Stimulated activated CD4-positive, alpha-beta T cell treated with anti-CD3 and anti-CD28 coated beads, Interleukin-4, amount 100 ng/mL, for 48 hours (primary cell): ENCODE data around the gene GRIK3.

Experiments
- DNase-seq, 2 donors: peaks; one replicate each; pipeline ENCODE4 v3.0.0-alpha.2; 2020; ENCODE audit warnings: low read depth in 2 of 2

The GRIK3 gene

DNA sequence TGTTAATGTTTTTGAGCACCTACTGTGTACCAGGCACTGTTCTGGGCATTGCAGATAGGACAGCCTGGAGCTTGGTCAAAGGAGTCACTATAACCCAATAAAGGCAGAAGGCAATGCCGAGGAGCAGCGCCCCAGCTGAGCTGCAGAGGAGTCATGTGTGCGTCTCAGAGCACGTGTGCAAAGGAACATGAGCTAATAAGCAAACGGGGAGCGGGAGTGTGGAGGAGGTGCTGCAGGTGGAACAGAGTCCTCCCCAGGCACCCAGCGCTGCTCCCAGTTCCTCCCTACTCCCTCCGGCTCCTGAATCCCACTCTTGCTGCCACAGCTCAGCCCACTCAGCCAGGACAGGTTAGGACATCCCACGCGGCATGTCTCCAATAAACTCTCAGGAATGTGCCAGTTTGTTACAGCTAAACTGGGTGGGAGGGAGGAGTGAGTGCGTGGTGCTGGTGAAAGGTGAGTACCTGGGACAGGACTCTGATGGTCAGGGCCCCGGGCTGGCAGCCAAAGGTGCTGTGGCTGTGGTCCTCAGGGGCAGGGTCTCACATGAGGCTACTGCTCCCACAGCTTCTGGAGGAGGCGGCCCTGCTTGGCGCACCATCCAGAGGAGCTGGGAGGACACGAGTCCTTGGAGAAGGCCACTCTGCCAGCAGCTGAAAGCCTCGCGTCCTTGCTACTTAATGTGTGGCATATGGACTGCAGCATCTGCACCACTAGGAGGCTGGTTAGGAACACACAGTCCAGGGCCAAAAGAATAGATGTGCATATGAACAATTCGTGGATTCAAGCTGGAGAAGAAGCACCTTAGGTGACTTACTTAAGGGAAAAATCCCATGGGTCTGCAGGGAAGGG lies 52.3 kb downstream of the GRIK3 start:
- no peak for DNase-seq

DNA sequence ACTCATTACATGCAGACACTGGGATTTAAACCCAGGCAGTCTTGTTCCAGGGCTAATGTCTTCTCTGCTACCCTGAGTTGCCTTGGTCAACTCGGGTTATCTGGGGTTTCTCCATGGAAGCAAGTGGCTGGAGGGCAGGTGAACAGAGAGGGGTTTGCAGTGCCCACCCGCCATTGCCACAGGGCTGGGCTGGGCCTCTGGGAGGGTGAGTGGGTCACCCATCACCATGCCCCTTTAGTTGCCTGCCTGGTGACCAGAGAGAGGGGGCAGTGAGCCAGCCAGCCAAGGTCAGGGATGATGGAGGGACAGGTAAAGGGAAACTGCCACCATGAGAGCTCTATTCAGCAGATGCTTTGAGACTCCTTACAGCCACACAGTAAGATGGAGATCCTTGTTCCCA lies 53.2 kb downstream of the GRIK3 start:
- DNase-seq = no peak

DNA sequence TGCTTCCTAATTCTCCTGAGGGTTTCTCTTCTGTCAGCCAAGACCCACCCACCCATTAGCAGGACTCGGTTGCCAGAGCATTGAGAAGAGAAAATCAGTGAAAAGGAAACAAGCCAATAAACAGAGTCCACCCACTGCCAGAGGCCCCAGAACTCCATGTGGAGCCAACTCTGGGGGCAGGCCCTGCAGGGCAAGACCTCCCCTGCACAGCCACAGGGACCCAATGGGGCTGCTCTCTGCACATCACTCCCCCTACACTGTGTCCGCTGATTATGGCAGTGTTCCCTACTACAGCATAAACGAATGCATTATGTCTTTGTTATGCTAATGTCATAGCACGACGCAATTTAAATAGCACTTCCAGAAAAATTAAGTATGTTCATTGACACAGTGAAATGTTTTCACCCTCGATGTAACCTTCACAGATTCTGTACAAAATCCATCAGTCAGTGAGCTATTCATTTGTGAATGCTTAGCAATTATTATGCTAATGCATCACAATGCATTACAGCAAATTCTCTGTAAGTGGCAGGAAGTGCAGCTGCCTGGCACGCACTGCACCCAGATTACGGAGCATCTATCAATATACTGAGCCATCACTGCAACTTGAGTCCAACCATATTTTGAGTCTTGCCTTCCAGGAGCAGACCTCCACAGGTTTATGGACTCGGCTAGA lies 56.4 kb downstream of the GRIK3 start:
- DNase-seq = no peak

DNA sequence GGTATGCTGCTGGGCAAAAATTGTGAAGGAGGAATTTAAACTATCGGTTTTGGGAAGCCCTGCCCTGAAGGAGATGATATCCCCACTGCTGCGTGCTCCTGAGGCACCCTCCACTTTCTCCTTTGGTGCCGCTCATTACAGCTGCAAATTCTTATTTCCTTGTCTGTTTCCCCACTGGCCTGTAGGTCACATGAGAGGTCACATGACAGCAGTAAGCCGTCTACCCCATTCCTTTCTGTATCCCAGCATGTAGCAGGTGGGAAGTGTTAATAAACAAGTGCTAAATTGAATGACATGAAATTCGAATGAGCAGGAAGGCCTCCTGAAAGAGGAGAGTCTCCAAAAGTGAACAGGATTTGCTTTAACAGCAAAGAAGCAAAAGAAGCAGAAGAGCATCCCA lies 58.7 kb downstream of the GRIK3 start:
- DNase-seq = no peak

DNA sequence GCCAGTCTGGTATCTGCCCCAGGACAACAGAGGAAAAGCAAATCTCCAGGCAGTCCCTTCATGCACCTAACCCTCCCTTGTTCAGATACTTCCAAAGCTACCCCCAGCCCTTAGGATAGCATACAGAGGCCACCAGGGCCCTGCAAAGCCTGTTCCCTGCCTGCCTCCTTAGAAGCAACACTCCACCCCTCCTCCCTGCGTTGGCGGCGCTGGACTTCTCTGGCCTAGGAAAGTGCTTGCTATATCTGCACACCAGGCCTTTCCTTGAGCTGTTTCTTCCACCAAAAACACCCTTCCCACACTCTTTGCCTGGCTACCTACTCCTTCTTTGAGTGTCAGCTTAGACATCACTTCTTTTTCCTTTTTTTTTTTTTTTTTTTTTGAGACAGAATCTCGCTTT lies 61.3 kb downstream of the GRIK3 start:
- no peak for DNase-seq

DNA sequence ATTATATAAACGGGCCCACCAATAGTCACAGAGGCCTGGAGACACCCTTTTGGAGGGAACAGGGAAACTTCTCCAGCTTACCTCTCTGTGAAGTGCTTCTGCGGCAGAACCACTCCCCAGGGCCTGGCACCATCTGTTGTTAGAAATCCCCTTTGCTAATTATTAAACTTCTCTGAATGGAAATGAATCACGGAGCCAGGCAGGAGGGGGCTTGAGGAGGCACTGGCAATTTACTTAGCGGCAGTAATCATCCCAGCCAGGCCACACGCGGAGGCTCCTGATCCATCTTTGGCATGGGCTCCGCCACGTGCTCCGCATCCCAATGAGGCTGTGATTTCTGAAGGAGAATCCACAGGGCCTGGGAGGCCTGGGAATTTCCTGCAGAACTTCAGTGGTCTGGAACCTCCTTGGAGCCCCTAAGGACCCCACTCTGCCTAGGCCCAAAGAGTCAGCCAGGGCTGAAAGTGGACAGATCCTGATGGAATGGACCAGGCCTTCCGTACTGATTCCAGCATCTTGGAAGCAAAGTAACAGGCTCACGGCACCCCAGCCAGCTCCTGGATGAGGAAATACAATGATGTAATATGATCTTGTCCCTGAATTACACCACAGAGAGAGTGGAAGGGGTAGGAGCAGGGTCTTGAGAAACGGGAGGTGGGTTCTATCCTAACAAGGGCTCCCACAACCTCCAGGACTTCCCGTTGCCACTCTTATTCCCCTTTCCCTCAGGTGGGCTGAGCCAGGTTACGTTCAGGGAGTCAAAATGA lies 62.3 kb downstream of the GRIK3 start:
- DNase-seq = no peak

DNA sequence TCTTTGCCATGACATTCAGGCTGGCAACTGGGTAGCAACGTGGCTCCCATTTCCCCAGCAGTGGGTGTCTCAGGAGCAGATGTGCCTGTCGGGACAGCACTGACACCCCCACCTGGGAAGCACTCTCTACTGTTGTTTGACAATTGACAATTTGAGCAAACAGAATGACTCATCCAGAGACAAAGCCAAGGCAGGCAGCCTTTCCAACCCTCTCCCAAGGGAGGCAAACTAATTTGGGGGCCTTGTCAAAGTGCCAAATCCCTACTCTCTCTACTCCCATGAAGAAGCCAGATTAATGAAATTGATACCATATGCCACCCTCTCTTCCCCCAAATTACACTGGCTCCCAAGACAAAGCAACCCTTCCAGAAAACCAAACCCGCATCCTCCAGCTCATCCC lies 65.6 kb downstream of the GRIK3 start:
- DNase-seq = no peak

DNA sequence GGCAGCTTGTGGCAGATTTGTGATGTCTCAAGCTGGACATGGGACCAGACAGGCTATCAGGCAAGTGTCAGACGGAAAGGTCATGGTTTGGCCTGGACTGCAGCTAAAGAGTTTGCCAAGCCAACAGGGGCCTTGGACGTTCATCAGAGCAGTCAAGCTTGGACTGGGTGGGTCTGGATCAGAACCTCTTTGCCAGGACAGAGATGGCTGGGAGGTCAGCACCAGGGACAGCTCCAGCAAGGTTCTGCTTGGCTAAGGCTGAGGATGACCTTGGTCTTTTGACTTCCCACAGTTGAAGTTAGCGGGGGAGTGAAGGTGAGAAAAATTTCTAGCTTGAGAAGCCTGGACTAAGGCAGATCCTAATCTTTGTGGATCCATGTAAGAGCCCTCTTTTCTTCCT lies 68.1 kb downstream of the GRIK3 start:
- no peak for DNase-seq

DNA sequence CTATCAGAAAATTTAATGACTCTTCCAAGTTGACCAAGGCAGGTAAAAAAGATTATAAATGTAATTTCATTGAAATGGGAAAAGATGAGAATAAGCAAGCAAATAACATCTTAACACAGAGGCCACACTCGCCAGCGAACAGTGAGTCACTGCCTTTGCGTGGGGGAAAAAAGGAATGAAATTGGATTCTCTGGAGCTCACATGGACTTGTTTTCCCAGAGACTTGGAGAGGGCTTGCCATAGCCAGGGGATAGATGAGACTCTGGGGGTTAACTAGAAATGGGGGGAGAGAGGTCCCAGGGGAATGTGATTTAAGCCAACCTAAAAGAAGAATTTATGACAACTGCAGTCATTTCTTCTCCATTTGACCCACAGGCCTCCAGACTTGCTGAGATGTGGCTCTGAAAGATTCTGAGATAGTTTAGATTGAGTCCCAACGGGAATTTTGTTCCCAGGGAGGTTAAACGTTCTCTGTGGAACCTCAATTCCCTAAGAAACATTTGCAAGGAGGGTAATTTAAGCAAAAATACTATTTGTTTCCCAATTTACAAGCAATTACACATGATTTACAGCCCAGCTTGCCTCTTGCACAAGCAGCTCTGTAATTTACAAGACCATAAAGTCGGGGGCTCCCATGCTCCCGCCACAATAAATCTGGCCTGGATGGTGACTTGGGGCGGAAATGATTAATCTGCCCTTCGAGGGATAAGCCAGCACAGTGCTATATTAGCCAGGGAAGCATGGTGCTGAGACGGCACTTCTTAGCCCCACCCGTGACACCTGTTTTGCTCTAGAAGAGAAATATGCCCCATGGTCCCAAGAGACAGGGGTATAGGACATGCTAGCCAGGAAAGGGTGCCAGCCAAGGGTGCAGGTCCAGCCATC lies 68.8 kb downstream of the GRIK3 start:
- no peak for DNase-seq

DNA sequence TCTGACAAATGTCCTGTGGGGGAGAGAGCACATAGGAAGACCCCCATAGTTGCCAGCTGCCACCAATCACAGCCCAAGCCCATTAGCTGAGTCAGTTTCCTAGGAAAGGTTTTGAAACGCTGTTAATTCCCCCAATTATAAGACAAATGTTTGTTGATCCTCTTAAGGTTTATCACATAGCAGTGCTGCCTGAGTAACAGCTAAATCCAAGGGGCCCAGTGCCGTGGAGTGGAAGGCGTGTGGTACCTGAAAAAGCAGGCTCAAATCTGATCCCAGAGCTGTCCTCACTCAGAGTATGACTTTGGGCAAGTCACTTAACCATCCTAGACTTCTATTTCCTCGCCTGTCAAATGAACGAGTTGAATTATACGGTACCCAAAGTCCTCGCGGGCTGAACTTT lies 69.5 kb downstream of the GRIK3 start:
- DNase-seq = no peak

DNA sequence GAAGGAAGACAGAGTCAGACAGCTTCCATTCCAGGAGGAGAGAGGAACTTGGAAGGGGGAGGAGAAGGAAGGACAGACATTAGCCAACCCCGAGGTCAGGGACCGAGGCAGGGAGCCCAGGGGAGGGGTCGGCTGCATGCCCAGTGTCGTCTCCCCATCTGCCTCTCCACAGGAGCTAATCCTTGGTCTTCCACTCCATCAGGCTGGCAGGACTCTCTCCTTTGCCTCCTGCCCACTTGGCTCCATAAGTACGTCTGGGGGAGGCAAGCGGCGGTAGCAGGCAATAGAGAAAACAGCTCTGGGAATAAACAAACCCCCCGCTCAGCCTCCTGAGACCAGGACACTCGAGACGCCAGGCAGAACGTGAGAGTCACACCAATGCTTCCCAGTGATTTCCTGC lies 71.3 kb downstream of the GRIK3 start:
- DNase-seq = no peak

DNA sequence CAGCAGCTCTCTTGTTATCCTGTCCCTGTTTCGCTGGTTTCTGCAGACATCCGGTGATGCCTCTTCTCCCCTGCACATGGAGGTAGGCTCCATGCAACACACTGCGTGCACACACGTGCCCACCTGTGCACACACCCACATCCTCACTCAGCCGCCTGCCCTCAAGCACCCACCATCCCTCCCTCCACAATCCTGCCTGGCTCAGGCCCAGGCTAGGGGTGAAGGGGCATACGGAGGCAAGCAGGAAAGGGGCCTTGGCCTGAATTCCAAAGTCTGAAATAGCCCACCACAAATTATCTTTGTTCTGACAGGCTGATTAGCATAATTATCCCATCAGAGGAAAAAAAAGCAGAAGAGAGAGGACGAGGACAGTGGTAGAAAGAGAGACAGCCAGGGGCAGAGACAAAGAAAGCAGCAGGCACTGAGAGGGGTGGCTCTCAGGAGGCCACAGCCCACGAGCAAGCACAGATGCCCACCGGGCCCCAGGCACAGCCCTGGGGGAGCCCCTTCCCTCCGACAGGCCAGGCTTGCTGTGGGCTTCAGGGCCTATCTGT lies 73.2 kb downstream of the GRIK3 start:
- no peak for DNase-seq

DNA sequence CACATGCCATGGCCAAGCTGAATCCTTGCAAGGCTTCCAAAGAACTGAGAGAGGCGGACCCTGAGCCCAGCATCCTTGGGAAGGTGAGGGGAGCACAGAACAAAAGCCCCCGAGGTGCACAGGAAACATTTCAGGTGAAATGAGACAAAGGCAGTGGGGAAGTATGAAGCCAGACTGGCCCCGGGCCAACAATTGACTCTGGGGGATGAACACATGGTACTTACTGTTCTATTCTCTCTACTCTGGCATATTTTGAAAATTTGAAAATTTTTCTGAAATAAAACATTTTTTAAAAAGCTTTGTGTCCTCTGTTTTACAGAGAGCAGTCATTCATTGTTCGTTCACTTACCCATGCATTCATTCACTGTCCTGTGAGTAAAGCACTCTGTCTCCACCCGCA lies 77.7 kb downstream of the GRIK3 start:
- DNase-seq = no peak

DNA sequence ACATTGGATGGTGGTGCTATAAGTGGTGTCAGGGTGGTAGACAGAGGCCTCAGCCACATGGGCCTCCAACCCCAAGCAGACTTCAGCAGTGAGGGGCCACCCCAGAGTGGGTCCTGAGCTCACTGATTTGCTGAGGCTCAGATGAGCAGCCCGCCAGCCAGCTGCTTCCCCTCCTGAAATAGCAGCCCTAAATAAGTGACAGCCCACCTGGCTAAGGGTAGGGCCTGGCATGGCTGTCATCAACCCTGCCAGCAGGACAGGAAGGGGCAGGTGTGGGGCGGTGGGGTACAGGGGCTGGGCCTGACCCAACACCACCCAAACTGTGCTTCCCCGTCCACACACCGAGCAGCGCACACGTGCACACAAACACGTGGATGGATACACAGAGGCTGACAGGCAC lies 79.3 kb downstream of the GRIK3 start:
- no peak for DNase-seq

DNA sequence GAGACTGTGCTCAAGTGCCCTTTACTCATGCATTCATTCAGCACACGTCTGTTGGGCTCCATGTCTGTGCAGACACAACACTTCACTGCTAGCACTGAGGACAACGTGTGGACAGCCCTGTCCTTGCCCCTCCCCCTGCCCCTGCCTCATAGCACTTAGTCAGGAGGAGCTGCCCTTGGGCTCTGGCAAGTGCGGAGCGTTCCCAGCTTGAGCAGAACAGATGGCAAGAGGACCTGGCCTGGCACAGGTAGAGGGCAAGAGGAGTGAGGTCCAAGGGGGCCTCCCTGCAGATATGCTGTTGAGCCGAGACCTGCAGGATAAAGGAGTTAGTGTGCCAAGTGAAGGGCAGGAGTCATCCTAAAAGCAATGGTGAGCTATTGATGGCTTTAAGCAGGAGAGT lies 81.3 kb downstream of the GRIK3 start:
- DNase-seq = no peak

DNA sequence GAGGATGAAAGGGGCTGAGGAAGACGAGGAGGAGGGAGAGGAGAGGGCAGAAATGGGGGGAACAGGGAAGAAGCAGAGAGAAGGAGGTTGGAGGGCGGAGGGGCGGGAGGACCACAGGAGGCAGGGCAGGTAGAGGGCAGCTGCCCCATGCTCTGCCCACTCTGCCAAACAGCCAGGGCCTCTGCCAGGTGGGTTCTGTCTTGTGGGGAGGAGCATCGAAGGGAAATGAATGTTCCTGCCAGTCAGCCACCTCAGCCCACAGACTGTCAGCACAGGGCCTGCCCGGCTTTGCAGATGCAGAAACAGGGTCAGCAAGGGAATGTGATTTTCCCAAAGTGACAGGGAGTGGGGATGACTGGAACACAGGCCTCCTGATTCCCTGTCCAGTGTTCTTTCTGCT lies 82.6 kb downstream of the GRIK3 start:
- no peak for DNase-seq

DNA sequence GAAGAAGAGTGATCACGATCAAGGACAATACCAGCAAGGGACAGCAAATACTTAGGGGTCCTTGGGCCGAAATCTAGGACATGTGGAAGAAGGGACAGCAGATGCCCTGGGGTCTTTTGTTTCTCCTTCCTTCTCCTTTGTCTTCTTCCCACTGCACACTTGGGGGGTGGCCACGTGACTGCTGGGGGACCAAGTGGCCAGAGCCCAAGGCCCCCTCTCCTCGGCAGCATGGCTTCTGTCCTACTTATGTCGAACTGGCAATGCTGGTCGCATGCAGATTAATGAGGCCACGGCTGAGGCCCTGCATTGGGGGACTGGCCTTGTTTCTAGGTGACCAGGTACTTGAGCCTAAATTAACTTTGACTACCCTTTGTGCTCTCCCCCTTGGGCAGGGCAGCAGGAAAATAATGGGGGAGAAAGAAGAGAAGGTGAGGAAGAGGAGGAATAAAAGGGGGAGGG lies 83.0 kb downstream of the GRIK3 start:
- DNase-seq = no peak

DNA sequence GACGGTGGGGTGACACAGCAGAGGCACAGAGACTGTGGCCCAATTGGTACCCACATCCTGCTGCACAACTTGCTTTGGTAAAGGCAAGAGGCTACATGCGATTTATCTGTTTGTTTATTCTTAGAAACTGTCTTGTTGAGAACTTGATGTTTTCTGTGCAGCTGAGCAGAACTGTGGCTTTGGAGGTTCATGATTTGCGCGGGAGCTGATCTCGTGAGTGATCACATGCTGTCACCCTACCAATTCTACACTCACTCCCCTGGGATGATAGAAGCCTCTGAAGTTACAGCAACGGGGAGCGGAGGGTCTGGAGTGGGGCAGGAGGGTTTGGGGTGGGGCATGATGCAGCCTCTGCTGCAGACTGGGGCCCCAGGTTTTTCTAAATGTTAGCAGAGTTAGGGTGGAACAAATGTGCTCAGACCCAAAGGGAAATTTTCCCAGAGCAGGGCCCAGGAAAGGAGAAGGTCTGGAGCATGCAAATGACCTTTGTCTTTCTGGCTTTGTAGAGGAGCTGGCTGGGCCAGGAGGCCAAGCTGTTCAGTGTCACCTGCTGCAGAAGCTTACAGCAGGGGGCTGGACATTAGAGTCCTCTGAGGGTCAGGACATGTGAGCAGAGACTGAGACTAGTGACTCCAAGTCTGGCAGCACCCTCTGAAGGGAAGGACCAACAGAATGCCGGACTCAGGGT lies 83.6 kb downstream of the GRIK3 start:
- no peak for DNase-seq

DNA sequence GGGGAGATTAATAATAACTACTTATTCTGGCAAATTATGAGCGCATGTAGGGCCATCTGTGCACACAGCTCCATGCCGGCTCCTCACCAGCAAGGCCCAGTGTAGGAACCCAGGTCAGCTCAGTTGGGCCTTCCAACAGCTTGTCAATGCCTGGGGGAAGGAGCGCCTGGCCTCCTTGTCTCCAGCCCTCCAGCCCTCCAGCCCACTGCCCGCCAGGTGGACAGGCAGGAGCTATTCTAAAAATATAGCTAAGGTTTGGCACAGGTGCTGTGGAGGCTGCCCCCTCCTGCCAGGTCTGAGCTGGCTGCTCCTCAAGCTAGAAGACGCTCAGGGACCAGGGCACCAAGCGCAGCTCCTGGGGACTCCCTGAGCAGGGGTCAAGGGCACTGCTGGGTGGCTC lies 85.7 kb downstream of the GRIK3 start:
- DNase-seq = no peak

DNA sequence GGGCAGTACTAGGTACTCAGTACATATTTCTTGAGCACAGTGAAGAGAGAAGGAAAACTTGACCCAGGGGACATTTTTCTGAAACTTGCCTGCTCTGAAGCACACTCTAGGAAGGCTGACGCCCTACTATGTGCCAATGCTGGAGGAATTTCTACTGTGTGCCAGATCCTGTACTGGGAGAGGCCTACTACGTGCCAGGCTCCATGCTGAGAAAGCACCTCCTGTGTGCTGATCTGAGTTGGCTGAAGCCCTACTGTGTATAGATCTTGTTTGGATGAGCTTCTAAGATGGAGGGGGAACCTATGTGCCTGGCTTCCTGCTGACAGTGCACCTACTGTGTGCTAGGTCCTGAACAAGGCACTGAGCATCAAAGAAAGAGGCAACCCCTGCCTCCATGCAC lies 86.2 kb downstream of the GRIK3 start:
- DNase-seq = no peak

DNA sequence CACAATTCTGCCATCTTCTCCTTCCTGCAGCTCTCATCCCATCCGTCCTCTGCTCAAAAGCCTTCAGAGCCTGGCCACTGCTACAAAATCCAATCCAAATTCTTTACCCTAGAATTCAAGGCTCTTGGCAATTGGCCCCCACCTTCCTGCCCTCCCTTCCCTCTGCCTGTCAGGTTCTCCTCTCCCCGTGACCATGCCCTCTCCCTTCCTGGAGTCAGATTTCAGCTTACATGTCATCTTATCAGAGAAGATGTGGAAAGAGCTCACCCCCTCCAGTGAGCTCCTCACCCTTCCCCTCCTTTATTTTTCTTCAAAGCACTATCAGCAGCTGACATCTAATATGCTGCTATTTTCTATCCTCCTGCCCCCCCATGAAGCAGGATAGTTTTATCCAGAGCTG lies 86.9 kb downstream of the GRIK3 start:
- DNase-seq = no peak
